ENCODE measurements around the gene ZSWIM5. TPM values are rescaled to one million over a fixed set of nuclear protein-coding genes. Genes with fewer than 3 reads are reported as not detected.

Gene ZSWIM5
- total and polyA plus RNA-seq, 9 of the 15 experiments (the other 6 are each of a cell fraction or from before 2014, with no cell fraction given), result under 0.01 to 0.07 (median 0.03) TPM; not detected in 3

GRCh38 chr1:45011837-45012638 lies 194.4 kb downstream of the ZSWIM5 start, which contains the start of gene UROD (continued):
- TF ChIP-seq ZBTB40 (IDR thresholded peaks at IDR 0.05) (no peak; the same call in 1 of the 2 replicates), ZBTB40 (CRISPR knock-in tag; IDR thresholded peaks at IDR 0.05) (no peak), ZNF197 (CRISPR knock-in tag; IDR thresholded peaks at IDR 0.05; ENCODE audit: low read depth) (peak; percentile 43), HNRNPK (IDR thresholded peaks at IDR 0.05; ENCODE audit: low read depth, low read length, poor library complexity, severe bottlenecking) (no peak), CBX2 (IDR thresholded peaks at IDR 0.05; ENCODE audit: insufficient read depth, low read length, poor library complexity, severe bottlenecking) (no peak), NFATC3 (IDR thresholded peaks at IDR 0.05) (no peak), RUNX1 (IDR thresholded peaks at IDR 0.05; ENCODE audit: low read depth) (no peak), ELF1 (tag; IDR thresholded peaks at IDR 0.05) (no peak; the same call in 1 of the 2 replicates), NFE2L1 (tag; IDR thresholded peaks at IDR 0.05; ENCODE audit: borderline replicate concordance, low read depth) (no peak), CTBP1 (IDR thresholded peaks at IDR 0.05; ENCODE audit: borderline replicate concordance) (0 out of 2 replicates have a peak, but pooled peaks have one; percentile 2), FOXJ2 (tag; IDR thresholded peaks at IDR 0.05) (peak; percentile 93), ZNF668 (CRISPR knock-in tag; IDR thresholded peaks at IDR 0.05) (no peak)
